K562 (cell line): ENCODE measurements around the gene RABGAP1. TPM values are rescaled to one million over a fixed set of nuclear protein-coding genes. Genes with fewer than 3 reads are reported as not detected.

ENCODE experiments used
- ATAC-seq: fragments of 200-7000 bp; cut with Tn5 transposase; 3 replicates; pipeline ENCODE4 v1.9.1; 2020; ENCODE audit warnings: moderate library complexity
- BruUV-seq: library from RNA; stranded (reverse); fragments of 400-500 nt; replicated peaks from 2 replicates; lab custom pipeline; 2021; lab: Mats Ljungman, UMichigan
- CTCF ChIA-PET: fragments of 300-600 bp; formaldehyde crosslinking; extraction: SDS; loops from one replicate; lab custom pipeline; 2021; ENCODE audit warnings: low intra/inter-chr PET ratio; lab: Yijun Ruan, JAX
- POLR2A ChIA-PET: fragments of 300-600, 350-650 bp; sonication (Branson Sonifier 250); formaldehyde crosslinking; extraction: SDS; loops from one replicate; lab custom pipeline; 2021; ENCODE audit warnings: antibody characterized with exemption, inconsistent platforms; lab: Yijun Ruan, JAX
- DNase-seq, 4 experiments: peaks; one replicate each; pipeline versions ENCODE4 v3.0.0 to v3.0.0-alpha.2; 2011 to 2018; ENCODE audit warnings: low spot score in 3 of 4, mixed read lengths in 3 of 4; ENCODE audit errors: extremely low read depth in 1 of 4
- FAIRE-seq: peaks from 2 replicates; lab custom pipeline; 2011; peaks lifted over from hg19 to GRCh38; lab: Jason Lieb, UNC
- H2AFZ ChIP-seq: 2 replicates; pipeline ENCODE4 v1.6.0; 2011; ENCODE audit warnings: low read depth, low read length, control low read depth, inconsistent platforms
- H3K27ac ChIP-seq: fragments of 200-600 bp; 3 replicates; pipeline ENCODE4 v1.8.0; 2011; ENCODE audit warnings: low read depth, mild to moderate bottlenecking, control low read depth, inconsistent platforms, low read length, moderate library complexity, mixed read lengths; ENCODE audit errors: extremely low read depth
- H3K27me3 ChIP-seq, 2 experiments: fragments of 300-600 bp in 1 of 2; 2 replicates in 1 of 2; 3 replicates in 1 of 2; pipeline versions ENCODE4 v1.6.0 to v1.8.0; 2011; ENCODE audit warnings: inconsistent platforms in 2 of 2, low read length in 2 of 2, mild to moderate bottlenecking in 1 of 2, mixed read lengths in 1 of 2, moderate library complexity in 1 of 2; ENCODE audit not compliant: control insufficient read depth in 2 of 2, insufficient read depth in 2 of 2
- H3K36me3 ChIP-seq: fragments of 300-600 bp; 3 replicates; pipeline ENCODE4 v1.8.0; 2011; ENCODE audit warnings: mild to moderate bottlenecking, low read length, inconsistent platforms; ENCODE audit not compliant: control insufficient read depth, insufficient read depth
- H3K4me1 ChIP-seq, 2 experiments: fragments of 200-600 bp in 1 of 2; replicated peaks in 1 of 2; 2 replicates in 1 of 2; 3 replicates in 1 of 2; pipeline versions ENCODE4 v1.5.1 to v1.8.0; 2011; ENCODE audit warnings: inconsistent platforms in 2 of 2, low read length in 2 of 2, mild to moderate bottlenecking in 1 of 2, mixed read lengths in 1 of 2, moderate library complexity in 1 of 2; ENCODE audit not compliant: control insufficient read depth in 2 of 2, insufficient read depth in 2 of 2
- H3K4me2 ChIP-seq: 2 replicates; pipeline ENCODE4 v1.6.1; 2011; ENCODE audit warnings: low read length, control low read depth, inconsistent platforms, mixed read lengths; ENCODE audit not compliant: insufficient read depth
- H3K4me3 ChIP-seq: fragments of 200-600 bp; sonication (generic), shearing (Covaris generic); 2 replicates; pipeline ENCODE4 v1.5.1; 2016; ENCODE audit warnings: control low read depth, inconsistent platforms
- H3K79me2 ChIP-seq: fragments of 200-600 bp; 3 replicates; pipeline ENCODE4 v1.8.0; 2011; ENCODE audit warnings: low read length, inconsistent platforms; ENCODE audit not compliant: control insufficient read depth, insufficient read depth
- H3K9ac ChIP-seq, 2 experiments: 2 replicates each; pipeline versions ENCODE4 v1.6.0 to v1.6.1; 2011; ENCODE audit warnings: low read depth in 2 of 2, low read length in 2 of 2, control low read depth in 1 of 2, inconsistent platforms in 1 of 2, mild to moderate bottlenecking in 1 of 2, mixed read lengths in 1 of 2; ENCODE audit not compliant: insufficient read depth in 1 of 2
- H3K9me1 ChIP-seq: one replicate; pipeline ENCODE4 v1.6.0; 2011; ENCODE audit warnings: inconsistent platforms, mild to moderate bottlenecking, low read length, moderate library complexity; ENCODE audit not compliant: control insufficient read depth, insufficient read depth
- H3K9me3 ChIP-seq: replicated peaks from 2 replicates; pipeline ENCODE4 v1.5.1; 2011; ENCODE audit warnings: low read depth, low read length, inconsistent platforms; ENCODE audit not compliant: control insufficient read depth, insufficient read depth
- H4K20me1 ChIP-seq: replicated peaks from 2 replicates; pipeline ENCODE4 v1.6.1; 2011; ENCODE audit warnings: low read length, inconsistent platforms, mixed read lengths; ENCODE audit not compliant: control insufficient read depth, insufficient read depth
- ZNF785 ChIP-seq: fragments of 250-450 bp; sonication (Bioruptor Pico); IDR thresholded peaks from 2 replicates; pipeline ENCODE4 v1.4.0; 2020; ENCODE audit warnings: mild to moderate bottlenecking
- WGBS: fragments of 100-300 bp; shearing (Covaris generic); methylation state at CpG from one replicate; pipeline ENCODE4 v1.1.6; 2016; ENCODE audit warnings: low coverage, mixed read lengths; ENCODE audit not compliant: insufficient coverage; ENCODE audit errors: missing lambda C conversion rate; 5-methylcytosine and 5-hydroxymethylcytosine counted together
- in situ Hi-C: fragments of 300-500 bp; cut with MboI; formaldehyde crosslinking; loops from 4 replicates; pipeline ENCODE4 v1.15.0; 2018; ENCODE audit warnings: inconsistent platforms, mixed read lengths
- intact Hi-C: fragments of 100-400 bp; cut with micrococcal nuclease; formaldehyde crosslinking; loops from 2 replicates; pipeline ENCODE4 v1.14.2; 2022
- polyA plus RNA-seq, 8 experiments: library from polyadenylated mRNA; depleted of rRNA in 4 of 8; stranded (reverse) in 5 of 8; unstranded in 3 of 8; fragments of >200 nt; fragmentation: Nextera tagmentation in 2 of 8; fragmentation: Illumina TruSeq in 1 of 8; extraction: Ambion mirVana in 2 of 8; extraction: Trizol in 1 of 8; gene quantifications; 2 replicates each; pipeline versions ENCODE4 v1.2.1 to v1.2.3, GENCODE V29; 2011 to 2014; ENCODE audit warnings: inconsistent platforms in 1 of 8, missing spikeins in 1 of 8
- total RNA-seq, 7 experiments: library from RNA; depleted of rRNA in 6 of 7; stranded (reverse); fragments of >200 nt in 6 of 7; fragmentation: Illumina TruSeq in 2 of 7; extraction: Trizol in 2 of 7; gene quantifications; 2 replicates each; pipeline versions ENCODE4 v1.2.1 to v1.2.3, GENCODE V29; 2011 to 2021; ENCODE audit warnings: low replicate concordance in 1 of 7
- TF ChIP-seq, protein P1 (sequence below), 3 experiments: IDR thresholded peaks in 2 of 3; conservative IDR thresholded peaks in 1 of 3; 2 replicates each; pipeline ENCODE4 v1.5.1; 2011 to 2012; ENCODE audit warnings: low read length in 3 of 3, mild to moderate bottlenecking in 3 of 3, control low read depth in 2 of 3, improper control_type of control experiment in 1 of 3, inconsistent platforms in 1 of 3, low read depth in 1 of 3, mixed read lengths in 1 of 3, moderate library complexity in 1 of 3; ENCODE audit not compliant: insufficient read depth in 2 of 3

Gene RABGAP1
- total and polyA plus RNA-seq, 9 of the 15 experiments (the other 6 are each of a cell fraction or from before 2014, with no cell fraction given): 1.5 to 22.7 (median 13.1) TPM

DNA sequence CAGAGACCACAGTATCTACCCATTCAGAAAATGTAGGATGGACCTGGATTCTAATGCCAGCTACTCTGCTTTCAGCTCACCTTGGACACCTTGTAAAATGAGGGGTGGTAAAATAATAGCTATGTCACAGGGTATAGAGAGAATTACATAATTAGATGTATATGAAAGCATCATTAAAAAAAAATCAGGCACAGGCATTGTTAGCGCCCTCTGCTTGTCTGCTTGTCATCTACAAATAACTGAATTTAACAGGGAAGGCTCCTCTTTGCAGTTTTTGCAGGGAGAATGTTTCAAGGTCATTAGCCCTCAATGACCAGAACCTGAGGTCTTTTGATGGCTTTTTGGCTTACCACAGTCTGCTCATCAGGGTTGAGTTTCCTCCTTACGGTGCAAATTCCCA lies 150.6 kb downstream of the RABGAP1 start:
- ATAC-seq: no peak
- WGBS: 69% methylated on average over 2 of the region's 2 CpGs
- POLR2A ChIA-PET: interaction anchor here (2.5 kb wide), 1 partner anchor 11 kb away, joined by 11 read pairs; no protein-coding TSS in a partner anchor

More for the DNA sequence above, 150.6 kb downstream of the RABGAP1 start:
- H3K9ac ChIP-seq: no peak overlapping the region
- H2AFZ ChIP-seq: no peak overlapping the region
- H3K36me3 ChIP-seq: peaks cover 47% of the 10 kb centered on the region
- H3K9me1 ChIP-seq: no peaks in the 10 kb centered on the region
- no peaks in the 10 kb centered on the region; a peak in 1 of 5 replicates for H3K4me1 ChIP-seq
- in situ Hi-C loops: no loop called here
- no peak overlapping the region for H3K4me3 ChIP-seq
- peak; percentile 40 for FAIRE-seq
- CTCF ChIA-PET: interaction anchor here (1.1 kb wide), 1 partner anchor 10 kb away, joined by 4 read pairs; no protein-coding TSS in a partner anchor
- TF ChIP-seq, protein P1, sequence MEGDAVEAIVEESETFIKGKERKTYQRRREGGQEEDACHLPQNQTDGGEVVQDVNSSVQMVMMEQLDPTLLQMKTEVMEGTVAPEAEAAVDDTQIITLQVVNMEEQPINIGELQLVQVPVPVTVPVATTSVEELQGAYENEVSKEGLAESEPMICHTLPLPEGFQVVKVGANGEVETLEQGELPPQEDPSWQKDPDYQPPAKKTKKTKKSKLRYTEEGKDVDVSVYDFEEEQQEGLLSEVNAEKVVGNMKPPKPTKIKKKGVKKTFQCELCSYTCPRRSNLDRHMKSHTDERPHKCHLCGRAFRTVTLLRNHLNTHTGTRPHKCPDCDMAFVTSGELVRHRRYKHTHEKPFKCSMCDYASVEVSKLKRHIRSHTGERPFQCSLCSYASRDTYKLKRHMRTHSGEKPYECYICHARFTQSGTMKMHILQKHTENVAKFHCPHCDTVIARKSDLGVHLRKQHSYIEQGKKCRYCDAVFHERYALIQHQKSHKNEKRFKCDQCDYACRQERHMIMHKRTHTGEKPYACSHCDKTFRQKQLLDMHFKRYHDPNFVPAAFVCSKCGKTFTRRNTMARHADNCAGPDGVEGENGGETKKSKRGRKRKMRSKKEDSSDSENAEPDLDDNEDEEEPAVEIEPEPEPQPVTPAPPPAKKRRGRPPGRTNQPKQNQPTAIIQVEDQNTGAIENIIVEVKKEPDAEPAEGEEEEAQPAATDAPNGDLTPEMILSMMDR (IDR thresholded peaks at IDR 0.05 in 2 of 3, conservative IDR thresholded peaks at IDR 0.05 in 1 of 3; ENCODE audit: insufficient read depth in 2 of 3, low read depth in 1 of 3, low read length in 3 of 3): peak in 1 of 3 experiments; percentile 25; a peak in 2 of 6 replicates
- no peak for TF ChIP-seq ZNF785 (CRISPR knock-in tag)
- TF ChIP-seq, all 486 proteins: peak for 1
- intact Hi-C loops: no loop called here
- no peaks in the 10 kb centered on the region for H3K9me3 ChIP-seq
- no peak overlapping the region for H3K4me2 ChIP-seq
- no peak for DNase-seq
- no peak overlapping the region for H3K27ac ChIP-seq
- no peaks in the 10 kb centered on the region for H3K27me3 ChIP-seq
- no peaks in the 10 kb centered on the region for H3K79me2 ChIP-seq
- no TSS peak for BruUV-seq
- H4K20me1 ChIP-seq: no peaks in the 10 kb centered on the region
